GM12875 (cell line): ENCODE measurements around the gene GABRR2.
"Not testable (repeated sequence)": the region's sequence is repeated elsewhere in the genome, so short reads cannot be mapped to it uniquely, and the experiment has no call there.

Experiments used
- H3K4me3 ChIP-seq: one replicate; pipeline ENCODE4 v1.5.1; 2011; ENCODE audit warnings: low read depth, low read length, control low read depth
- CTCF ChIP-seq: IDR thresholded peaks from 2 replicates; pipeline ENCODE4 v1.5.1; 2011; ENCODE audit warnings: low read depth, mild to moderate bottlenecking, control low read depth, inconsistent platforms, low read length, moderate library complexity, borderline replicate concordance; ENCODE audit not compliant: insufficient read depth

GABRR2 gene

GRCh38 chr6:89311853-89312531, 3.1 kb downstream of the GABRR2 start:
- TF ChIP-seq CTCF, result no peak
- no peak overlapping the region for H3K4me3 ChIP-seq

GRCh38 chr6:89311530-89311852, 3.6 kb downstream of the GABRR2 start:
- no peak for TF ChIP-seq CTCF
- no peak overlapping the region for H3K4me3 ChIP-seq

GRCh38 chr6:89310929-89311328, 4.2 kb downstream of the GABRR2 start:
- no peak for TF ChIP-seq CTCF

GRCh38 chr6:89308525-89309395, 6.3 kb downstream of the GABRR2 start:
- TF ChIP-seq CTCF, result no peak
- H3K4me3 ChIP-seq, result no peak overlapping the region

More at GRCh38 chr6:89310929-89311328, 4.2 kb downstream of the GABRR2 start:
- no peak overlapping the region for H3K4me3 ChIP-seq

- not testable (repeated sequence) for H3K4me3 ChIP-seq
Observed at GRCh38 chr6:89304517-89304916, 10.6 kb downstream of the GABRR2 start.

GRCh38 chr6:89302936-89303335, 12.2 kb downstream of the GABRR2 start:
- no peak for TF ChIP-seq CTCF
- H3K4me3 ChIP-seq, result no peak overlapping the region

GRCh38 chr6:89302195-89302770, 12.8 kb downstream of the GABRR2 start:
- no peak overlapping the region for H3K4me3 ChIP-seq
- TF ChIP-seq CTCF, result no peak
